NCI-H1694 (cell line): ENCODE measurements around the gene PPP2R3C.
A peak's percentile ranks its signal among the peaks of the same experiment; 100 is the strongest.
"Not testable (repeated sequence)": the region's sequence is repeated elsewhere in the genome, so short reads cannot be mapped to it uniquely, and the experiment has no call there.

Experiments
- DNase-seq: peaks from one replicate; lab custom pipeline; 2025; lab: John Stamatoyannopoulos, UW

Gene PPP2R3C

GRCh38 chr14:35051796-35052195 is 70.0 kb downstream of the PPP2R3C start:
- DNase-seq: no peak

- no peak for DNase-seq
These were observed 71.1 kb downstream of the PPP2R3C start for GRCh38 chr14:35050652-35051051.

GRCh38 chr14:35047976-35048513 is 73.7 kb downstream of the PPP2R3C start:
- DNase-seq: no peak

- peak; percentile 18 for DNase-seq
These were observed 74.8 kb downstream of the PPP2R3C start for GRCh38 chr14:35046751-35047536.

GRCh38 chr14:35046048-35046750 is 75.6 kb downstream of the PPP2R3C start, which contains the start of gene FAM177A1:
Gene FAM177A1 (plus strand): TSS chr14:35046272. CDS start chr14:35046464, 192 bp downstream.
- DNase-seq: peak; percentile 84

GRCh38 chr14:35045798-35046047 is 76.1 kb downstream of the PPP2R3C start:
- DNase-seq: no peak

GRCh38 chr14:35044939-35045797 is 76.6 kb downstream of the PPP2R3C start:
- no peak for DNase-seq

GRCh38 chr14:35043046-35043445 is 78.7 kb downstream of the PPP2R3C start:
- no peak for DNase-seq

GRCh38 chr14:35042632-35043031 is 79.2 kb downstream of the PPP2R3C start:
- DNase-seq: no peak

- DNase-seq: not testable (repeated sequence)
These were observed 83.5 kb downstream of the PPP2R3C start for GRCh38 chr14:35038312-35038711.
